Stimulated activated CD4-positive, alpha-beta T cell treated with anti-CD3 and anti-CD28 coated beads, Interleukin-4, amount 100 ng/mL, for 1 hour (primary cell): ENCODE results near the gene C16orf95.
"Not testable (repeated sequence)": the region's sequence is repeated elsewhere in the genome, so short reads cannot be mapped to it uniquely, and the experiment has no call there.

Experiments used
- DNase-seq: peaks from one replicate; pipeline ENCODE4 v3.0.0-alpha.2; 2020

The C16orf95 gene

GRCh38 chr16:87279094-87279658, 38.0 kb downstream of the C16orf95 start:
- no peak for DNase-seq

DNA sequence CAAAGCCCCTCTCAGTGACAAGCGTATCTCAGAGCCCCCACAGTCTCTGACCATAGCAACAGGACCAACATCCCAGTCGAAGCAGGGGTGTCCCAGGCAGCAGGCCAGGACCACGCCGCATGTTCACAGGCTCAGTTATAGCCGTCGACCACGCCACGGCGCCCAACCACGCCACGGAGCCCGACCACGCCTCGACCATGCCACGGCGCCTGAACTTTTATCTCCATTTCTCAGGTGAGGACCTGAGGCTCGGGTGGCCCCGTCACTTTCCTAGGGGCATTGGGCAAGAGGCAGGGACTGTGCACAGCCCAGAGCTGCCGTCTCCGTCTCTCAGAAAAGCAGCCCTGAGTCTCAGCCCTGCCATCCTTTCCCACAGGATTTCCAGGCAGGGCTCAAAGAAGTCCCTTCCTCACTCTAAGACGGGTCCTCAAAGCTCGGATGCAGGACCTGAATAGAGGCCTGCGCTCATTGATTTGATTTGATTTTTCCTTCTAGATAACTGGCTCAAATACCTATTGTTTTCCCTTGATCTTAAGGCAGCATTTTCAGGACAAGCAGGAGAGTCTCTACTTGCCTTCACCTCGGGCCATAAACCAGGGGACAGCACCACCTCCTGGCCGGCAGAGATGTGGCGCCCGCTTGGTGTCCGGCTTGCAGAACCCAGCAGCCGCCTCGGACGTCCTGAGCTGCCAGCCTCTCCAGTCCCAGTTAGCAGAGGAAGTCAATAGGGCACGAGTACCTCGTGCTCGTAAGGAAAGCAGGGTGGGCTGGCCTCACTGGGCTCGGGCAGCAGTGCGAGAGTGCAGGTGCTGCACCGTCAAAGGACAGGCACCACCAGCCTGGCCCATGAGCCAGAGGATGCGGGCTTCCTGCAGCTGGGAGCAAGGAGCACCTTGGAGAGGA, 38.8 kb downstream of the C16orf95 start:
- DNase-seq = peak; percentile 32

- DNase-seq = no peak
Measured at GRCh38 chr16:87276924-87277323, 40.3 kb downstream of the C16orf95 start.

- no peak for DNase-seq
Measured at GRCh38 chr16:87276091-87276701, 41.0 kb downstream of the C16orf95 start.

DNA sequence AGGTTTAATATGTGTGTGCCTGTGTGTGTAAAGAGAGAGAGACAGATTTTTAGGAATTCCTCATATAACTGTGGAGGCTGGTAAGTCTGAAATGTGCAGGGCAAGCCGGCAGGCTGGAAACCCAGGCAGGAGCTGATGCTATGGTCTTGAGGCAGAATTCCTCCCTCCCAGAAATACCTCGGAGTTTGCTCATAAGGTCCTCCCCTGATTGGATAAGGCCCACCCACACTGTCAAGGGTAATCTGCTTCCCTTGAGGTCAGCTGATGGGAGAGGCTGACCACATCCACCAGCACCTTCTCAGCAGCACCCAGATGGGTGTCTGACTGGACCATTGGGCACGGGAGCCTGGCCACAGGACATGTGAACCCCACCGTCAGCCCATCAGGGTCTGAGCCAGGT, 42.4 kb downstream of the C16orf95 start:
- DNase-seq = no peak

GRCh38 chr16:87273471-87274030, 43.6 kb downstream of the C16orf95 start:
- no peak for DNase-seq

- no peak for DNase-seq
Measured at GRCh38 chr16:87271256-87271655, 45.9 kb downstream of the C16orf95 start.

- DNase-seq = no peak
Measured at GRCh38 chr16:87267566-87267965, 49.6 kb downstream of the C16orf95 start.

- no peak for DNase-seq
Measured at GRCh38 chr16:87266846-87267245, 50.3 kb downstream of the C16orf95 start.

DNA sequence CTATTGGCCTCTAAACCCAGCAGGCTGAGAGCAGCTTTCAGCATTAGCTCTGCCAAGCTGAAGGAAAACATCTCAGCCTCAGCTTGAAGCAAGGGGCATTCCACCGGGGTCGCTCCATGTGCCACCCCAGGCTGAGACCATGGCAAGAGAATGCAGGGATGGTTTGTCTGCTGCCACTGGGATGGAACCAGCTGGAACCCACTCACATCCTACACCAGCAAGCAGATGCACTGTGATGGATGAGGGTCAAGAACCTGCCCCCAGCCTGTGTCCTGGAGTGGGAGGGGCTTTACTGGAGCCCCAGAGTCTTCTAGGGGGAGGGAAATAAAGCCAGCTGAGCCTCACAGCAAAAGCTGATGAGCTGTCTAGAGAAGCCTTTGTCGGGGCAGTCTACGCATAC, 51.9 kb downstream of the C16orf95 start:
- DNase-seq = no peak

DNA sequence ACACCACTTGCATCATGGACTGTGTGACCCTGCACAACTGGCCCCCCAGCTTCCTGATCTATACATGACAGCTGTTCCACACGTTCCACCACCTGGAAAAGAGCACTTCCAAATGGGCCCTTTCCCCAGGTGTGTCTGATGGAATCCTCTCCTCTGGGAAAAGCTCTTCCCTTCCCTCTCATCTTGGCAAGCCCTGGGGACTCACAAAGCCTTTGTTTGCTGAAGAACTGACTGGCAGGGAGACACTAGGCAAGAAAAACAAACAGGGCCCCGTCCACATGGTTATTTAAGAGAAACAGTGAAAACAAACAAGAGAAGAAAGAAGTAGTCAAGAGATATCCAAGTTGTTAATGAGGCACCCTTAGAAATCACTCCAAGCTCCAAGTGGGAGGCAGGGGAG, 52.6 kb downstream of the C16orf95 start:
- DNase-seq = no peak

- no peak for DNase-seq
Measured at GRCh38 chr16:87263418-87264052, 53.7 kb downstream of the C16orf95 start.

DNA sequence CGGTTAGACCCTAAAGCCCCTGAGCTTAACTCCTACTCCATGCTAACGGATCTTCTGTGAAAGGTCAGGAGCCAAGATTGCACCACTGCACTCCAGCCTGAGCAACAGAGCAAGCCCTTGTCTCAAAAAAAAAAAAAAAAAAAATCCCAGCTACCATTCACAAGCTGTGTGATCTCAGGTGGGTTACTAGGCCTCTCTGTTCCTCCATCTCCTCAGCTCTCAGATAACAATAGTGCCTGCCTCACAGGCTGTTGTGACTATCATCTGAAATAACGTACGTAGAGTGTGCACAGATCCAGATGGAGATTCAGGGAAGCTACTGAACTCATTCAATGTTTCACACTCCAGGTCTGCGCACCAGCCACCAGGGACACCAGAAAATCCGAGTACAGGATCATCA, 57.8 kb downstream of the C16orf95 start:
- DNase-seq = no peak

- DNase-seq = not testable (repeated sequence)
Measured at GRCh38 chr16:87258653-87259052, 58.5 kb downstream of the C16orf95 start.

DNA sequence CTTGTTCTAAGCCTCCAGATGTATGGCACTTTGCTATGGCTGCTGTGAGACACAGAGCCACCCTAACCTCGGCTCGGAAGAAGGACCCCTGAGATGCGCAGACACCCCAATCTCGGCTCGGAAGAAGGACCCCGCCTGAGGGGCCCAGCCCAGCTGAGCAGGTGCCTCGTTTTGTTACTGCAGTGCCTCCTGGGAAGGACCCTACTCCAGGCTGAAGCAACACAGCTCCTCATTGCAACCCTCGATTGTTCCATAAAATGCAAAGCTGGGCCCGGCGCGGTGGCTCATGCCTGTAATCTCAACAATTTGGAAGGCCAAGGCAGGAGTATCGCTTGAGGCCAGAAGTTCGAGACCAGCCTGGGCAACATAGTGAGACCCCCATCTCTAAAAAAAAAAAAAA, 61.3 kb downstream of the C16orf95 start:
- DNase-seq = no peak

DNA sequence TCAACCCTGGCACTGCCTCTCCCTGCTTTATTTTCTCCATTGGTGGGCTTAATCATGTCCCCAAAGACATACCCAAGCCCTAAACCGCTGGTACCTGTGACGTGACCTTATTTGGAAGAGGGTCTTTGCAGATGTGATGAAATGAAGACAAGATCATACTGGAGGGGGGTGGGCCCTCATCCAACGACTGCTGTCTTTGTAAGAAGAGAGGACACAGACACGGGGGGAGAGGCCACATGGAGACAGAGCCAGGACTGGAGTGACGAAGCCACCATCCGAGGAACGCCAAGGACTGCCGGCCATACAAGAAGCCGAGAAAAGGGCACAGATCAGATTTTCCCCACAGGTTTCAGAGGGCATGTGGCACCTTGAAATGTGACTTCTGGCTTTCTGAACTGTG, 62.5 kb downstream of the C16orf95 start:
- DNase-seq = no peak

DNA sequence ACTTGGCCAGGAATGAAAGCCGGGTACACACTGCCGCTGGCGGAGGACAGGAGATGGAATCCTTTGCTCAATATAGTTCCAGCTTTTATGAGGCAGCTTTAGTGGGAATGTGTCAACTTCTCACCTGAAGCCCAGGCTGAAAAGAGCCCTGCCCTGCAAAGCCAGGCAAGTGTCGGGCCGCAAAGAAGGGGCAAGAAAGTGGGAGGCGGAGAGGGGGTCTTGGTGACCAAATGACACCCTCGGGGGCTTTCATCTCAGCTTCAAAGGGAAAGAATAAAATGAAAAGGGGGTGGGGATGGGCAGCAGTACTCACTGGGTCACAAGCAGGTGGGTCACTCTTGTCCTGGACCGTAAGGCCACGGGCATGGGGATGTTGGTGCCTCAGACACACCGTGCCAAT, 62.9 kb downstream of the C16orf95 start:
- no peak for DNase-seq

DNA sequence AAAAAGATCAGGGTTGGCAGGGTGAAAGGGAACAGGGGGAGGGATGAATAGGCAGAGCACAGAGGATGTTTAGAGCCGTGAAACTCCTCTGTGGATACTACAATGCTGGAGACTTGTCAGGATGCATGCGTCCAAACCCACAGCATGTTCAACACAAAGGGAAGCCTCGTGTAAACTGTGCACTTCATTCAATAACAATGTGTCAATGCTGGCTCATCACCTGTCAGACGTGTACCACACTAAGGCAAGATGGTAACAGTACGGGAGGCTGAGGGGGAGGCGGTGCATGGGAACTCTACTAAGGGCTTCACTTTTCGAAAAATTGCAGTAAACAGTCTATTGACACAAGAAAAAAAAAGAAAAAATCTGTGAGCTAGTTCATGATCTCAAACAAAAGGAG, 63.7 kb downstream of the C16orf95 start:
- DNase-seq = no peak
